ENCODE results near the gene SFTPB. TPM values are rescaled to one million over a fixed set of nuclear protein-coding genes. Genes with fewer than 3 reads are reported as not detected.

Gene SFTPB
- total RNA-seq, 1 experiment from 2014 or later, result 0.26 TPM

DNA sequence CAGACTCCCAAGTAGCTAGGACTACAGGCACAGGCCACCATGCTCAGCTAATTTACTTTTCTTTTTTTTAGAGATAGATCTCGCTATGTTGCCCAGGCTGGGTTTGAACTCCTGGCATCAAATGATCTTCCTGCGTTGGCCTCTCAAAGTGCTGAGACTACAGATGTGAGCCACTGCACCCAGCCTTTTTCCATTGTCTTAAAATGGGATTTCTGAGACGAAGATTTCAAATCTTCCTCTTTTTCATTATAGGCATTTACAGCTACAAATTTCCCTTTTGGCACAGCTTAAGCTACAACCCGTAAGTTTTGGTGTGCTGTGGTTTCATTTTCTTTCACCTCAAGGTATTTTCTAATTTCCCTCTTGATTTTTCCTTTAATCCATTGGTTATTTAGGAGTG is 34.8 kb upstream of the SFTPB start:
- intact Hi-C loops (cut with micrococcal nuclease), result no loop called here
- H3K36me3 Mint-ChIP-seq (ENCODE audit: insufficient read depth, unreplicated experiment), result no peaks in the 10 kb centered on the region
- H3K4me1 Mint-ChIP-seq (ENCODE audit: insufficient read depth, unreplicated experiment), result peaks cover 61% of the 10 kb centered on the region
- peaks cover 7% of the 10 kb centered on the region for H3K9me3 Mint-ChIP-seq (ENCODE audit: unreplicated experiment)
- H3K4me3 Mint-ChIP-seq (ENCODE audit: unreplicated experiment), result peak overlapping the region; percentile 64
- POLR2A ChIA-PET, result interaction anchor here (1.1 to 2.1 kb wide), 2 partner anchors 10 to 21 kb away, joined by 3 to 8 read pairs; no protein-coding TSS in a partner anchor
- CTCF ChIA-PET, result interaction anchor here (1.2 to 8.9 kb wide), 3 partner anchors 23 to 67 kb away, joined by 4 to 98 read pairs (median 5); no protein-coding TSS in a partner anchor
- H3K27ac Mint-ChIP-seq (ENCODE audit: low read depth, unreplicated experiment), result peak overlapping the region; percentile 94
- TF ChIP-seq, protein P1, sequence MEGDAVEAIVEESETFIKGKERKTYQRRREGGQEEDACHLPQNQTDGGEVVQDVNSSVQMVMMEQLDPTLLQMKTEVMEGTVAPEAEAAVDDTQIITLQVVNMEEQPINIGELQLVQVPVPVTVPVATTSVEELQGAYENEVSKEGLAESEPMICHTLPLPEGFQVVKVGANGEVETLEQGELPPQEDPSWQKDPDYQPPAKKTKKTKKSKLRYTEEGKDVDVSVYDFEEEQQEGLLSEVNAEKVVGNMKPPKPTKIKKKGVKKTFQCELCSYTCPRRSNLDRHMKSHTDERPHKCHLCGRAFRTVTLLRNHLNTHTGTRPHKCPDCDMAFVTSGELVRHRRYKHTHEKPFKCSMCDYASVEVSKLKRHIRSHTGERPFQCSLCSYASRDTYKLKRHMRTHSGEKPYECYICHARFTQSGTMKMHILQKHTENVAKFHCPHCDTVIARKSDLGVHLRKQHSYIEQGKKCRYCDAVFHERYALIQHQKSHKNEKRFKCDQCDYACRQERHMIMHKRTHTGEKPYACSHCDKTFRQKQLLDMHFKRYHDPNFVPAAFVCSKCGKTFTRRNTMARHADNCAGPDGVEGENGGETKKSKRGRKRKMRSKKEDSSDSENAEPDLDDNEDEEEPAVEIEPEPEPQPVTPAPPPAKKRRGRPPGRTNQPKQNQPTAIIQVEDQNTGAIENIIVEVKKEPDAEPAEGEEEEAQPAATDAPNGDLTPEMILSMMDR (IDR thresholded peaks at IDR 0.05; ENCODE audit: unreplicated experiment), result no peak
- no TSS peak for BruUV-seq (replicated peaks)
- H3K27me3 Mint-ChIP-seq (ENCODE audit: insufficient read depth, unreplicated experiment), result no peaks in the 10 kb centered on the region
- DNase-seq (ENCODE audit: unreplicated experiment), result no peak

DNA sequence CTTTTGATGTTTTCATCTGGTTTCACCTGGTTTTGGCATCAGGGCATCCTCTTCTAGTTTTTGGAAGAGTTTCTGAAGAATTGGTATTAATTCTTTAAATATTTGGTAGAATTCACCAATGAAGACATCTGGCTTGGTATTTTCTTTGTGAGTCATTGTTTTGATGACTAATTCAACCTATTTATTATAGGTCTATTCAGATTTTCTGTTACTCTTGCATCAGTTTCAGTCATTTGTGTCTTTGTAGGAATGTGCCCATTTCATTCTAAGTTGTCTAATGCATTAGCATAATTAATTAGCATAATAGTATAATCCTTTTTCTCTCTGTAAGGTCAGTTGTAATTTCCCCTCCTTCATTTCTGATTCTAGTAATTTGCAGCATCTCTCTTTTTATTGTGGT is 34.2 kb upstream of the SFTPB start:
- TF ChIP-seq, protein P1 (IDR thresholded peaks at IDR 0.05; ENCODE audit: unreplicated experiment), result no peak
- H3K9me3 Mint-ChIP-seq (ENCODE audit: unreplicated experiment), result peaks cover 7% of the 10 kb centered on the region
- BruUV-seq (replicated peaks), result no TSS peak
- peak overlapping the region; percentile 94 for H3K27ac Mint-ChIP-seq (ENCODE audit: low read depth, unreplicated experiment)
- H3K4me1 Mint-ChIP-seq (ENCODE audit: insufficient read depth, unreplicated experiment), result peaks cover 59% of the 10 kb centered on the region
- CTCF ChIA-PET, result interaction anchor here (1.2 to 1.7 kb wide), 2 partner anchors 23 to 27 kb away, joined by 4 to 5 read pairs; no protein-coding TSS in a partner anchor
- DNase-seq (ENCODE audit: unreplicated experiment), result peak; percentile 76
- H3K4me3 Mint-ChIP-seq (ENCODE audit: unreplicated experiment), result peak overlapping the region; percentile 64
- intact Hi-C loops (cut with micrococcal nuclease), result no loop called here
- POLR2A ChIA-PET, result interaction anchor here (0.8 to 2.1 kb wide), 3 partner anchors 20 to 32 kb away, joined by 4 to 8 read pairs (median 4); no protein-coding TSS in a partner anchor
- H3K36me3 Mint-ChIP-seq (ENCODE audit: insufficient read depth, unreplicated experiment), result no peaks in the 10 kb centered on the region
- no peaks in the 10 kb centered on the region for H3K27me3 Mint-ChIP-seq (ENCODE audit: insufficient read depth, unreplicated experiment)

- Mint-ChIP-seq H3K4me3 (ENCODE audit: unreplicated experiment) (no peak overlapping the region), H3K4me1 (ENCODE audit: insufficient read depth, unreplicated experiment) (peaks cover 37% of the 10 kb centered on the region), H3K9me3 (ENCODE audit: unreplicated experiment) (peaks cover 7% of the 10 kb centered on the region), H3K27me3 (ENCODE audit: insufficient read depth, unreplicated experiment) (no peaks in the 10 kb centered on the region), H3K36me3 (ENCODE audit: insufficient read depth, unreplicated experiment) (no peaks in the 10 kb centered on the region), H3K27ac (ENCODE audit: low read depth, unreplicated experiment) (no peak overlapping the region)
- no TSS peak for BruUV-seq (replicated peaks)
- intact Hi-C loops (cut with micrococcal nuclease), result no loop called here
- TF ChIP-seq, protein P1 (IDR thresholded peaks at IDR 0.05; ENCODE audit: unreplicated experiment), result no peak
- ChIA-PET CTCF (interaction anchor here (0.9 to 1.0 kb wide), 2 partner anchors 17 to 20 kb away, joined by 3 to 4 read pairs; no protein-coding TSS in a partner anchor), POLR2A (interaction anchor here (0.6 kb wide), 1 partner anchor 13 kb away, joined by 3 read pairs; no protein-coding TSS in a partner anchor)
- no peak for DNase-seq (ENCODE audit: unreplicated experiment)
Observed at GRCh38 chr2:85699325-85699724, 31.3 kb upstream of the SFTPB start.

DNA sequence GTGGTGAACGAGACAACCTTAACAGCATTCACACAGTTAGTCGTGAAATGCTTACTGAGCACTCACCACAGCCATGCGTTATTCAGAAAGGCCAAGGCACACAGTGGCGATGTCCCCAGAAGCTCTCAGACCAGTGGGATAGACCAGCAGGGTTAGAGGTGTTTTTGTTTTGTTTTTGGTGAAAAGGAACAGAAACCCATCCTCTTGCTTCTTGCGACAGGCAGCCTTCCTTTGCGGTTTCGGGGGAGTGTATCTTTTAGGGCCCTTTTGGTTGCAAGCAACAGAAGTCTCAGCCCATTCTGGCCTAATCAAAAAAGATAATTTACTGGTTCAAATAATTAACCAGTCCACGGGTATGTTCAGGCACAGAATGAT is 30.9 kb upstream of the SFTPB start:
- Mint-ChIP-seq H3K4me1 (ENCODE audit: insufficient read depth, unreplicated experiment) (peaks cover 32% of the 10 kb centered on the region), H3K9me3 (ENCODE audit: unreplicated experiment) (peaks cover 3% of the 10 kb centered on the region), H3K4me3 (ENCODE audit: unreplicated experiment) (no peak overlapping the region), H3K27me3 (ENCODE audit: insufficient read depth, unreplicated experiment) (no peaks in the 10 kb centered on the region), H3K36me3 (ENCODE audit: insufficient read depth, unreplicated experiment) (no peaks in the 10 kb centered on the region), H3K27ac (ENCODE audit: low read depth, unreplicated experiment) (peak overlapping the region; percentile 70)
- intact Hi-C loops (cut with micrococcal nuclease), result no loop called here
- TF ChIP-seq, protein P1 (IDR thresholded peaks at IDR 0.05; ENCODE audit: unreplicated experiment), result no peak
- ChIA-PET CTCF (interaction anchor here (0.9 kb wide), 1 partner anchor 17 kb away, joined by 4 read pairs; no protein-coding TSS in a partner anchor), POLR2A (interaction anchor here (0.6 to 1.3 kb wide), 2 partner anchors 13 to 18 kb away, joined by 3 to 5 read pairs; no protein-coding TSS in a partner anchor)
- BruUV-seq (replicated peaks), result no TSS peak
- DNase-seq (ENCODE audit: unreplicated experiment), result no peak
